A549 treated with CORT108297 at 1 μM for 4 hours (cell line): Measurements from ENCODE around the gene DCTPP1. TPM values are rescaled to one million over a fixed set of nuclear protein-coding genes. Genes with fewer than 3 reads are reported as not detected.

Source experiments
- total RNA-seq: library from RNA; stranded (reverse); fragments of 200-300 nt; extraction: Qiagen RNA extraction; gene quantifications from 5 replicates; pipeline ENCODE4 v1.2.3, GENCODE V29; 2022

Gene DCTPP1
- total RNA-seq: 103 to 143 TPM (median 138 TPM) in 5 replicates

GRCh38 chr16:30429678-30430427, at the start of gene DCTPP1:
DCTPP1 (minus strand) TSS chr16:30430030; CDS start chr16:30429980, 50 bp downstream.

GRCh38 chr16:30472328-30472942, 42.6 kb upstream of the DCTPP1 start, which contains the start of gene ITGAL:
ITGAL (plus strand) TSS chr16:30472742; CDS start chr16:30472838, 96 bp downstream.

GRCh38 chr16:30445408-30446202, 15.8 kb upstream of the DCTPP1 start, which contains the start of gene SEPHS2:
SEPHS2 (minus strand) TSS chr16:30445874; CDS start chr16:30445727, 147 bp downstream.

GRCh38 chr16:30407102-30407803, 22.6 kb downstream of the DCTPP1 start, which contains the start of gene ZNF771:
ZNF771 (plus strand) TSS chr16:30407606; CDS start chr16:30408054, 448 bp downstream.

GRCh38 chr16:30395155-30395991, 34.5 kb downstream of the DCTPP1 start, which contains the start of gene ZNF48:
ZNF48 (plus strand) TSS chr16:30395420; CDS start chr16:30395795, 375 bp downstream.

GRCh38 chr16:30382111-30382881, 47.5 kb downstream of the DCTPP1 start, which contains the start of gene SEPTIN1:
SEPTIN1 (minus strand) TSS chr16:30382561; CDS start chr16:30382542, 19 bp downstream.

GRCh38 chr16:30374538-30374937, 55.3 kb downstream of the DCTPP1 start, which contains the start of gene MYL11:
MYL11 (plus strand) TSS chr16:30374802; CDS start chr16:30374858, 56 bp downstream.

Other genes starting within 250 kb of the DCTPP1 start
- gene CORO1A, start 246.4 kb downstream of the DCTPP1 start, total RNA-seq: 2.6 to 3.7 TPM (median 2.8 TPM) in 5 replicates
- gene BOLA2B, start 236.4 kb downstream of the DCTPP1 start, total RNA-seq: 128 to 240 TPM (median 221 TPM) in 5 replicates
- gene SLX1A, start 236.2 kb downstream of the DCTPP1 start, total RNA-seq: 11.1 to 23.3 TPM (median 17.7 TPM) in 5 replicates
- gene SULT1A3, start 230.8 kb downstream of the DCTPP1 start, total RNA-seq: 6.1 to 13.7 TPM (median 8.6 TPM) in 5 replicates
- 2.0 to 2.8 TPM (median 2.2 TPM) in 5 replicates for gene NPIPB13, start 181.6 kb downstream of the DCTPP1 start, total RNA-seq
- gene CD2BP2, start 74.7 kb downstream of the DCTPP1 start, total RNA-seq: 61.6 to 68.7 TPM (median 66.4 TPM) in 5 replicates
- 24.8 to 34.5 TPM (median 31.6 TPM) in 5 replicates for gene TBC1D10B, start 59.5 kb downstream of the DCTPP1 start, total RNA-seq
- gene MYL11, start 55.2 kb downstream of the DCTPP1 start, total RNA-seq: 0.38 to 0.55 TPM (median 0.48 TPM) in 3 of 5 replicates, not detected in the others
- gene SEPTIN1, start 47.5 kb downstream of the DCTPP1 start, total RNA-seq: 0.58 to 2.5 TPM (median 2.1 TPM) in 5 replicates
- gene ZNF48, start 34.6 kb downstream of the DCTPP1 start, total RNA-seq: 11.7 to 13.0 TPM (median 12.4 TPM) in 5 replicates
- 3.0 to 6.8 TPM (median 5.5 TPM) in 5 replicates for gene ZNF771, start 22.4 kb downstream of the DCTPP1 start, total RNA-seq
- gene SEPHS2, start 15.8 kb upstream of the DCTPP1 start, total RNA-seq: 48.6 to 54.5 TPM (median 51.1 TPM) in 5 replicates
- gene ITGAL, start 42.7 kb upstream of the DCTPP1 start, total RNA-seq: 0.06 to 0.17 TPM (median 0.13 TPM) in 5 replicates
- 37.2 to 50.3 TPM (median 46.5 TPM) in 5 replicates for gene ZNF768, start 96.5 kb upstream of the DCTPP1 start, total RNA-seq
- gene ZNF747, start 104.8 kb upstream of the DCTPP1 start, total RNA-seq: 3.8 to 4.6 TPM (median 4.5 TPM) in 5 replicates
- 4.5 to 6.9 TPM (median 6.6 TPM) in 5 replicates for gene ZNF764, start 128.3 kb upstream of the DCTPP1 start, total RNA-seq
- gene ZNF688, start 141.7 kb upstream of the DCTPP1 start, total RNA-seq: 4.8 to 8.1 TPM (median 7.8 TPM) in 5 replicates
- not detected in 5 replicates for gene ZNF785, start 155.7 kb upstream of the DCTPP1 start, total RNA-seq
- 7.6 to 9.2 TPM (median 8.1 TPM) in 5 replicates for gene ZNF689, start 180.4 kb upstream of the DCTPP1 start, total RNA-seq
- gene PRR14, start 220.9 kb upstream of the DCTPP1 start, total RNA-seq: 20.2 to 28.8 TPM (median 25.3 TPM) in 5 replicates
- 31.5 to 45.5 TPM (median 44.8 TPM) in 5 replicates for gene FBRS, start 228.4 kb upstream of the DCTPP1 start, total RNA-seq